Ishikawa (cell line): ENCODE results near the gene KMT5C.

ENCODE experiments used
- CEBPB ChIP-seq: IDR thresholded peaks from 2 replicates; pipeline ENCODE4 v1.6.1; 2012
- CREB1 ChIP-seq: IDR thresholded peaks from 2 replicates; pipeline ENCODE4 v1.6.1; 2012; ENCODE audit warnings: low read depth
- EGR1 ChIP-seq: IDR thresholded peaks from 2 replicates; pipeline ENCODE4 v1.6.1; 2012
- EP300 ChIP-seq: IDR thresholded peaks from 2 replicates; pipeline ENCODE4 v1.6.1; 2012; ENCODE audit warnings: borderline replicate concordance
- FOXM1 ChIP-seq: IDR thresholded peaks from 2 replicates; pipeline ENCODE4 v1.6.1; 2012; ENCODE audit warnings: low read depth, borderline replicate concordance
- NFIC ChIP-seq: IDR thresholded peaks from 2 replicates; pipeline ENCODE4 v1.6.1; 2012
- RAD21 ChIP-seq: IDR thresholded peaks from 2 replicates; pipeline ENCODE4 v1.6.1; 2012; ENCODE audit warnings: low read depth
- TAF1 ChIP-seq: IDR thresholded peaks from 2 replicates; pipeline ENCODE4 v1.6.1; 2012; ENCODE audit warnings: low read depth, mild to moderate bottlenecking
- TCF12 ChIP-seq: IDR thresholded peaks from 2 replicates; pipeline ENCODE4 v1.6.1; 2012; ENCODE audit warnings: low read depth
- TEAD4 ChIP-seq: IDR thresholded peaks from 2 replicates; pipeline ENCODE4 v1.6.1; 2012
- YY1 ChIP-seq: IDR thresholded peaks from 2 replicates; pipeline ENCODE4 v1.6.1; 2012; ENCODE audit warnings: low read depth
- ZBTB7A ChIP-seq: IDR thresholded peaks from 2 replicates; pipeline ENCODE4 v1.6.1; 2012; ENCODE audit warnings: low read depth
- TF ChIP-seq, protein P1 (sequence below): IDR thresholded peaks from 2 replicates; pipeline ENCODE4 v1.6.1; 2012
- TF ChIP-seq, protein P2 (sequence below): IDR thresholded peaks from 2 replicates; pipeline ENCODE4 v1.6.1; 2012
- TF ChIP-seq, protein P3 (sequence below): IDR thresholded peaks from 2 replicates; pipeline ENCODE4 v1.6.1; 2012; ENCODE audit warnings: low read depth, mild to moderate bottlenecking

KMT5C gene

DNA sequence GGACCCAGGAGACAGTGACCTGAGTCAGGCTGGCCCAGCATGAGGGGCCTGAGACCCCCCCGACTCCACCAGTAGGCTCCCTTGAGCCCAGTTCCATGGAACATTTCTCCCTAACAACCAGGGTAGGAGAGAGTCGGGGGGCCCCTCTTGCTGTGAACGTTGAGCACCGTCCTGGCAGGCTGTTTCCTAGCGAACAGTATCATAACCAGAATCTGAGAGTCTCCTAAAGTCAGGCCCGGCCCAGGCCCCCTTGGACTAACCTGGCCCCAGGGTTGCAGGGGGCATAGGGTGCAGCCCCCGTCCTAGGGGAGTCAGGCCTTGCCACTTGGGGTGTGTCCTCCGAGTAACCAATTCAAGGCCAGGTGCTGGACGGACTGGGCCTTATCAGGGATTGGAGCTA lies 28.3 kb upstream of the KMT5C start:
- TF ChIP-seq TCF12, result no peak
- TF ChIP-seq, protein P1, sequence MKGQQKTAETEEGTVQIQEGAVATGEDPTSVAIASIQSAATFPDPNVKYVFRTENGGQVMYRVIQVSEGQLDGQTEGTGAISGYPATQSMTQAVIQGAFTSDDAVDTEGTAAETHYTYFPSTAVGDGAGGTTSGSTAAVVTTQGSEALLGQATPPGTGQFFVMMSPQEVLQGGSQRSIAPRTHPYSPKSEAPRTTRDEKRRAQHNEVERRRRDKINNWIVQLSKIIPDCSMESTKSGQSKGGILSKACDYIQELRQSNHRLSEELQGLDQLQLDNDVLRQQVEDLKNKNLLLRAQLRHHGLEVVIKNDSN, result no peak
- TF ChIP-seq, protein P2, sequence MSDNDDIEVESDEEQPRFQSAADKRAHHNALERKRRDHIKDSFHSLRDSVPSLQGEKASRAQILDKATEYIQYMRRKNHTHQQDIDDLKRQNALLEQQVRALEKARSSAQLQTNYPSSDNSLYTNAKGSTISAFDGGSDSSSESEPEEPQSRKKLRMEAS, result no peak
- no peak for TF ChIP-seq ZBTB7A
- no peak for TF ChIP-seq TAF1
- no peak for TF ChIP-seq TEAD4
- TF ChIP-seq, protein P3, sequence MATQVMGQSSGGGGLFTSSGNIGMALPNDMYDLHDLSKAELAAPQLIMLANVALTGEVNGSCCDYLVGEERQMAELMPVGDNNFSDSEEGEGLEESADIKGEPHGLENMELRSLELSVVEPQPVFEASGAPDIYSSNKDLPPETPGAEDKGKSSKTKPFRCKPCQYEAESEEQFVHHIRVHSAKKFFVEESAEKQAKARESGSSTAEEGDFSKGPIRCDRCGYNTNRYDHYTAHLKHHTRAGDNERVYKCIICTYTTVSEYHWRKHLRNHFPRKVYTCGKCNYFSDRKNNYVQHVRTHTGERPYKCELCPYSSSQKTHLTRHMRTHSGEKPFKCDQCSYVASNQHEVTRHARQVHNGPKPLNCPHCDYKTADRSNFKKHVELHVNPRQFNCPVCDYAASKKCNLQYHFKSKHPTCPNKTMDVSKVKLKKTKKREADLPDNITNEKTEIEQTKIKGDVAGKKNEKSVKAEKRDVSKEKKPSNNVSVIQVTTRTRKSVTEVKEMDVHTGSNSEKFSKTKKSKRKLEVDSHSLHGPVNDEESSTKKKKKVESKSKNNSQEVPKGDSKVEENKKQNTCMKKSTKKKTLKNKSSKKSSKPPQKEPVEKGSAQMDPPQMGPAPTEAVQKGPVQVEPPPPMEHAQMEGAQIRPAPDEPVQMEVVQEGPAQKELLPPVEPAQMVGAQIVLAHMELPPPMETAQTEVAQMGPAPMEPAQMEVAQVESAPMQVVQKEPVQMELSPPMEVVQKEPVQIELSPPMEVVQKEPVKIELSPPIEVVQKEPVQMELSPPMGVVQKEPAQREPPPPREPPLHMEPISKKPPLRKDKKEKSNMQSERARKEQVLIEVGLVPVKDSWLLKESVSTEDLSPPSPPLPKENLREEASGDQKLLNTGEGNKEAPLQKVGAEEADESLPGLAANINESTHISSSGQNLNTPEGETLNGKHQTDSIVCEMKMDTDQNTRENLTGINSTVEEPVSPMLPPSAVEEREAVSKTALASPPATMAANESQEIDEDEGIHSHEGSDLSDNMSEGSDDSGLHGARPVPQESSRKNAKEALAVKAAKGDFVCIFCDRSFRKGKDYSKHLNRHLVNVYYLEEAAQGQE, result no peak
- no peak for TF ChIP-seq EGR1
- TF ChIP-seq EP300, result no peak
- no peak for TF ChIP-seq NFIC
- TF ChIP-seq CREB1, result no peak

DNA sequence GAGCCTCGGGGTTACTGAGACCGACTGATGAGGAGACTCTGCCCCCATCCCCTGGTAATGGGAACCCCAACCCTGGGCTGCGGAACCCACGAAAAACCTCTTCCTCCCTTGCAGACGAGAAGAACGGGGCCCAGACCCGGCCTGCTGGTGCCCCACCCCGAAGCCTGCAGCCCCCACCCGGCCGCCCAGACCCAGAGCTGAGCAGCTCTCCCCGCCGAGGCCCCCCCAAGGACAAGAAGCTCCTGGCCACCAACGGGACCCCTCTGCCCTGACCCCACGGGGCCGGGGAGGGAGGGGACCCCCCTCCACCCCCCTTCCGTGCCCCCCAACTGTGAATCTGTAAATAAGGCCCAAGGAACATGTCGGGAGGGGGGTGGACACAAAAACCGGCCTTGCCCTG lies 27.9 kb upstream of the KMT5C start:
- no peak for TF ChIP-seq FOXM1
- no peak for TF ChIP-seq CEBPB
- TF ChIP-seq, protein P2, result no peak
- no peak for TF ChIP-seq RAD21
- no peak for TF ChIP-seq EP300
- TF ChIP-seq NFIC, result no peak
- no peak for TF ChIP-seq TAF1
- TF ChIP-seq TEAD4, result no peak
- TF ChIP-seq ZBTB7A, result no peak
- no peak for TF ChIP-seq TCF12
- TF ChIP-seq, protein P3, result no peak
- no peak for TF ChIP-seq YY1
- no peak for TF ChIP-seq CREB1
- no peak for TF ChIP-seq EGR1
- TF ChIP-seq, protein P1, result no peak

DNA sequence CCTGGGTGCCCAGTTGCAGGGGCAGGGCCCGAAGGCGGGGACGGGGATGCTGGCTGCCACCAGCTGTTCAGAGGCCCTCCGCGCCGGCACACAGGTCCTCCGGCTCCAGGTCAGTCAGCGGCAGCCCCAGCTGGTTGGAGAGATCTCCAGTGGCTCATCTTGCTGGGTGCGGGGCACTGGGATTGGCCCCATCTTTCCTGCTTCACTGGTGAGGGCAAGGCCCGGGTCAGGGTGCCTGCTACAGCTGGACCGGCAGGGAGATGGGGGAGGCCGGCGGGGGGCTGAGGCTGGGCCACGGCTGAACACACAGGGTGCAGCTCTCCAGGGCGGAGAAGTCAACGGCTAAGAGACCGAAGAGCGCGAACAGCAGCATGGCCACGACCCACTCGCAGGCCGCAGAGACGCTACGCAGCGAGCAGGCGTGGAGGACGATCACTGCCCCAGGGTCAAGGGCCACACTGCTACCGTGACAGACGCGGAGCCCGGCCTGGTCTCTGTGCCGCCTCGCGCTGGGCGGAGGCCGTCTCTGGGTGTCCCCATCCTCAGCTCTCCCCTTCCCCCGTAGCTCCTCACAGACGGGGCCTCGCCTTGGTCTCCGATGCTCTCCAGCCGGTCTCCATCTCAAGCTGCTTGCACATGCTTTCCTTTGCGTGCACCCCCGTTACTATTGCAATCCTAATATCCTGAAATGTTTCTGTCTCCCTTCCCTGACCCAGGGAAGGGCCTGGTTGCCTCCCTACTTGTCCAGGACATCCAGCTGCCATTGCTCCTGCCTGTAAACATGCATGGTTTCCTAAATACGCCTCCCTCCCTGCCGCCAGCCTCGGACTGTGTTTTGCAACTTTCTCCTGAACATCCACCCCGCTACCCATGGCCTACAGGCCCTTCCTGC lies 26.8 kb upstream of the KMT5C start:
- TF ChIP-seq, protein P2, result no peak
- no peak for TF ChIP-seq CEBPB
- no peak for TF ChIP-seq RAD21
- TF ChIP-seq, protein P3, result no peak
- TF ChIP-seq, protein P1, result no peak
- no peak for TF ChIP-seq ZBTB7A
- TF ChIP-seq TAF1, result no peak
- TF ChIP-seq NFIC, result no peak
- TF ChIP-seq TCF12, result no peak
- TF ChIP-seq EP300, result no peak
- no peak for TF ChIP-seq YY1
- TF ChIP-seq CREB1, result no peak
- TF ChIP-seq FOXM1, result no peak
- TF ChIP-seq EGR1, result no peak
- TF ChIP-seq TEAD4, result no peak

DNA sequence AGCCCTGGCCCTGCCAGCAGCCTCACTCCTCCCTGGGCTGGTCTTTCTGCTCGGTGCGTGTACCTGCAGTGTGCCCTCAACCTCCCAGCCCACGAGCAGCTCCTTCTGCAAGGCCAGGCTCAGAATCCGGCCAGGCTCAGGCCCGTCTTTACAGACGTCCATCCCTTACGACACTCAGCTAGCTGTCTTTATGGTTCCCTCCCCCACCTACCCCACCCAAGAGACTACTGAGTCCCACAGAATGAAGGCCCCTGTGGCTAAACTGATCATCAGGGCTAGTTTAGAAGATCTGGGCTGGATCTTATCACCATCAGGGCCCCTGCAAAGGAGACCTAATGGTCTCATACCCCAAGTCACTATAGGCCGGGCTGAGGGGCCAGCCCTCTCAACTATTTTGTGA lies 25.3 kb upstream of the KMT5C start:
- no peak for TF ChIP-seq TCF12
- TF ChIP-seq CREB1, result no peak
- TF ChIP-seq, protein P2, result no peak
- TF ChIP-seq FOXM1, result no peak
- TF ChIP-seq, protein P3, result no peak
